HG03095 (cell line): ENCODE results near the gene TLE2.
"Not testable (repeated sequence)": the region's sequence is repeated elsewhere in the genome, so short reads cannot be mapped to it uniquely, and the experiment has no call there.

Experiments
- ATAC-seq: cut with Tn5 transposase; IDR thresholded peaks from one replicate; pipeline ENCODE4 v1.9.1; 2021; ENCODE audit warnings: moderate library complexity; ENCODE audit not compliant: unreplicated experiment

Gene TLE2

DNA sequence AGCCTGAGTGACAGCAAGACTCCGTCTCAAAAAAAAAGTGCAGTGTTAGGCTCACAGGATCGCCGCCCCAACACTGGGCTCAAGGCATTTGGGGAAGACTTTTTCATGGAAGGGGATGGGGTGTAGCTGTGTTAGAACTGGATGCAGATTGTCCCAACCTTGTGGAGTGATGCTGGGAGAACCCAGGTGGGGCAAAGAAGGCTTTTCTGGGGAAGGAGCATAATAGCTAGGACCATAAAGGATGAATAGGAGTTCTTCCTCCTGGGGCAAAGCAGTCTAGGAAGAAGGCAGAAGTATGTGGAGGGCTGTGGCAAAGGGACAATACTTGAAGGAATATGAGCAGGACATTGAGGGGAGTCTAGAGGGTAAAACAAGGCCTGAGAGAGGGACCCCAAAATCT is 40.5 kb downstream of the TLE2 start:
- no peak for ATAC-seq

GRCh38 chr19:2987797-2988196 is 41.3 kb downstream of the TLE2 start:
- no peak for ATAC-seq

DNA sequence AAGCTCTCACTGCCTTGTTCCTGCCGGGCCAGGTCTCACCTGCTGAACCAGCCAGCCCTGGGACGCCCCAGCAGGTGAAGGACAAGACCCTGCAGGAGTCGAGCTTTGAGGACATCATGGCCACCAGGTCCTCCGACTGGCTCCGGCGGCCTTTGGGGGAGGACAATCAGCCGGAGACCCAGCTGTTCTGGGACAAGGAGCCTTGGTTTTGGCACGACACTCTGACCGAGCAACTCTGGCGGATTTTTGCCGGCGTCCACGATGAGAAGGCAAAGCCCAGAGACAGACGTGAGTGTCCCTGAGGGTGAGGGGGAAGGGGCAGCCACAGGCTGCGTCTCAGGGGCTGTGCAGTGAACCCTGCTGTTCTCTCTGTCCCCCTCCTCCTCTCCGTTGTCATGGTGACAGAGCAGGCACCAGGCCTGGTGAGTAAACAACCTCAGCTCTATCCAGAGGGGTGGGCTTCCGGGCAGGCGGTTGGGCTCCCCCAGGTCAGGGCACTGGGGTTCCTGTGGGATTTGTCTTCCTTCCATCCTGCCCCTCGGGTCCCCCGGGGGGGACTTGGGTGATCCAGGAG is 42.0 kb downstream of the TLE2 start:
- no peak for ATAC-seq

GRCh38 chr19:2984215-2984528 is 44.9 kb downstream of the TLE2 start:
- ATAC-seq: no peak

GRCh38 chr19:2983351-2984214 is 45.5 kb downstream of the TLE2 start:
- no peak for ATAC-seq

DNA sequence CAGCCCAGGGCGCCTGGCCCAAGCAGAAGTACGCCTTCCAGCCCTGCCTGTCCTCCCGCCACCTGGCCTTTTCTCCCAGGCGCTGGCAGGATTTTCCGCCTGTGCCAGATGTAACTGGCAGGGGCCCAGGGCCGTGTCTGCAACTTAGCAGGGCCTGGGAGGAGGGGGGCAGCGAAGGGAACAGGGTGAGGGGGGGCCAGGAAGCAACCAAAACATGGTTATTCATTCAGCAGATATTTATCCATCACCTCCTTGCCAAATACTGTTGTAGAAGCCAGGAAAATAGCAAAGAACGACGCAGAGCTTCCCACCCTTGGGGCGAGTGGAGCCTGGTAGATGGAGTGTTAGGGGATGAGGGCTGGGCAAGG is 46.1 kb downstream of the TLE2 start:
- ATAC-seq: no peak

- no peak for ATAC-seq
Observed at GRCh38 chr19:2982561-2982960, 46.5 kb downstream of the TLE2 start.

DNA sequence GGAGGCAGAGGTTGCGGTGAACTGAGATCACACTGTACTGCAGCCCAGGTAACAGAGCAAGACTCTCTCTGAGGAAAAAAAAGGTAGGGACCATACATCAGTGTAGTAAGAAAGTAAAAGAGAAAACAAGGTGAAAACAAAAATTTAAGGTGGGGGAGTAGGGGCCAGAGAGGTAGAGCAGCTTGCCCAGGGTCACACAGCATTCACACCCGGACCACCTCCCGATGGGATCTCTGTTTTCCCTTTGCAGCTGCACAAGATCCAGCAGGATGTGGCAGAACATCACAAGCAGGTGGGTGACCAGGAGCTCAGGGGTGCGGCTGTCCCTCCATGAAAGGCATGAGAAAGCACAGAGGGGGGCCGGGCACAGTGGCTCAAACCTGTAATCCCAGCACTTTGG is 47.2 kb downstream of the TLE2 start:
- ATAC-seq: no peak

- ATAC-seq: no peak
Observed at GRCh38 chr19:2978772-2979171, 50.3 kb downstream of the TLE2 start.

DNA sequence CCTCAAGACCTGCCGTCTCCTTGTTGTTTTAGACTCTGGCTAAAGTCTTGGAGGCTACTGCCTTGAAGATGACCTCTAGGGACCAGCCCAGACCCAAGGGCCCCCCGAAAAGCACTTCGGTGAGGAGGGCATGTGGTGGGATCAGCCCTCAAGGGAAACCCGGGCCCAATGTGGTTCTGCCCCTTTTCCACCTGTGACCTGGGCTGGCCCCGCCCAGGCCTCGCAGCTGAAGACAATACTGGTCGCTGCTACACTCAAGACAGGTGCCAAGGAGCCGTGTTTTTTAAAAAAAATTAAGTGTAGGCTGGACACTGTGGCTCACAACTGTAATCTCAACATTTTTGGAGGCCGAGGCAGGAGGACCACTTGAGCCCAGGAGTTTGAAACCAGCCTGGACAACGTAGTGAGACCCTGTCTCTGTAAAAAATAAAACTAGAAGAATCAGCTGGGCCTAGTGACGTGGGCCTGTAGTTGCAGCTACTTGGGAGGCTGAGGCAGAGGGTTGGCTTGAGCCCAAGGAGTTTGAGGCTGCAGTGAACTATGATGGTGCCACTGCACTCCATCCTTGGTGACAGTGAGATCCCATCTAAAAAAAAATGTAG is 50.8 kb downstream of the TLE2 start:
- ATAC-seq: no peak

DNA sequence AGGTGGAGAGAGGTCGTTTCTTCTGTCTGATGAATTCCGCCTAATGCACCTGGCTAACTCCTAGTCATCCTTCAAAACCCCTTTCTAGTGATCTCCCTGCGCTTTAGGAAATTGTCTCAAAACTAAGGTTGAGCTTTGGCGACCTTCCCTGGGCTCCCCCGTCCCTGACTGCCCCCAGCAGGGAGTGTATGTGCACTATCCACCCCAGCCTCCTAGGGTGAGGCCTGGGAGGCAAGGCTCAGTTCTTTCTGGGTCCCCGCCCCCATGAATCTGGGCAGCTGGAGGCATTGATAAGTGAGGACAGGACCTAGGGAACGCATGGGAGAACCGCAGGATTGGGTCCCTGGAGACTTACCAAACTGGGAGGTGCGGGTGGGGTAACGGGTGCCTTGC is 51.3 kb downstream of the TLE2 start:
- no peak for ATAC-seq

- ATAC-seq: peak; percentile 84
Observed at GRCh38 chr19:2977001-2977745, 51.9 kb downstream of the TLE2 start, which contains the start of gene TLE6. TSS of gene TLE6 (plus strand) at chr19:2977564. CDS start at chr19:2978234, 670 bp downstream.

GRCh38 chr19:2976609-2977000 is 52.5 kb downstream of the TLE2 start:
- no peak for ATAC-seq

- ATAC-seq: no peak
Observed at GRCh38 chr19:2974342-2975041, 54.6 kb downstream of the TLE2 start.

GRCh38 chr19:2973229-2973628 is 55.9 kb downstream of the TLE2 start:
- ATAC-seq: no peak

- ATAC-seq: no peak
Observed at GRCh38 chr19:2970201-2970835, 58.8 kb downstream of the TLE2 start.

DNA sequence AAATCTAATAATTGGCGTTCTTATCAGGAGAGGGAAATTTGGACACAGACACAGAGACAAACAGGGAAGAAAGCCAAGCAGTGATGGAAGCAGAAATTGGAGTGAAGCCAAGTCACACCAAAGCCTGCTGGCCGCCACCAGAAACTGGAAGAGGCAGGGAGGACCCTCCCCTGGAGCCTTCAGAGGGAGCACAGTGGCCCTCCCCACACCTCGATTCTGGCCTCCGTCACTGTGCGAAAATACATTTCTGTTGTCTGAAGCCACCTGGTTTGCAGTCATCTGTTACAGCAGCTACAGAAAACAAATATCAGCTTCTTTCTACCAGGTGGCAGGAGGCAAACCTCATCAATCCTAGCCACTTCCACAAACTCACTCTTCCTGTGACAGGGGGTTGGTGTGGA is 60.0 kb downstream of the TLE2 start:
- no peak for ATAC-seq

DNA sequence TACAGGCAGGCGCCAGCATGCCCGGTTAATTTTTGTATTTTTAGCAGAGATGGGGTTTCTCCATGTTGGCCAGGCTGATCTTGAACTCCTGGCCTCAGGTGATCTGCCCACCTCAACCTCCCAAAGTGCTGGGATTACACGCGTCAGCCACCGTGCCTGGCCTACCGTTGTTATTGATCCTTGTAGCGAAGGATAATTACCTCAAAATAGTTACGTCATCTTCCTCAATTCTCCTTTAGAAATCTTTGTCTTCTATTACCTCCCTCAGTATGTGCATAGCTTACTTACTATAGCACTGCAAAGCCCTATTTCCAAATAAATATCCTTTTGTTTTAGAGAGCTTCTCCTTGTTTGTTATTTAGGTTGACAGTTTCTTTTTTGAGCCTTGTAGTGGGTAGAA is 61.1 kb downstream of the TLE2 start:
- no peak for ATAC-seq

DNA sequence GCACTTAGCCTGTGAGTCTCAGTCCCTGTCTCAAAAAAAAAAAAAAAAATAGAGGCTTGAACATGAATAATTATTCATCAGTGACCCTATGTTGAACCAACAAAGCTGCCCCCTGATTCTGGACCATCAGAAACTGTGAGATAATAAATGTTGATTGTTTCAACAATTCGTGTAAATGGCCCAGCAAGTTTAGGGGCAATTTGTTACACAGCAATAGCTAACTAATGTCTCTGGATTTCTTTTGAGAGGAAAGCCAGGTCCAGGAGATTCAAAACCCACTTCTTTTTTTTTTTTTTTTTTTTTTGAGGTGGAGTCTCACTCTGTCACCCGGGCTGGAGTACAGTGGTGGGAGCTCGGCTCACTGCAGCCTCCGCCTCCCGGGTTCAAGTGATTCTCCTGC is 64.2 kb downstream of the TLE2 start:
- ATAC-seq: no peak

- ATAC-seq: not testable (repeated sequence)
Observed at GRCh38 chr19:2963631-2964030, 65.4 kb downstream of the TLE2 start.

GRCh38 chr19:2963122-2963521 is 66.0 kb downstream of the TLE2 start:
- no peak for ATAC-seq
